ENCODE results near the gene SULT2B1. TPM values are rescaled to one million over a fixed set of nuclear protein-coding genes. Genes with fewer than 3 reads are reported as not detected.

The SULT2B1 gene
- total RNA-seq, 1 donor from 2014 or later, result 0.74 TPM

GRCh38 chr19:48603001-48603400 is 51.0 kb downstream of the SULT2B1 start:
- no peak for DNase-seq (ENCODE audit: low spot score in 2 of 2, unreplicated experiment in 2 of 2)
- Mint-ChIP-seq H3K4me1 (no peaks in the 10 kb centered on the region), H3K4me3 (no peak overlapping the region), H3K36me3 (no peaks in the 10 kb centered on the region), H3K27ac (no peak overlapping the region), H3K9me3 (no peaks in the 10 kb centered on the region), H3K27me3 (ENCODE audit: low read depth) (no peaks in the 10 kb centered on the region)
- no peak for TF ChIP-seq CTCF (IDR thresholded peaks at IDR 0.05; ENCODE audit: unreplicated experiment)

GRCh38 chr19:48603449-48603848 is 51.5 kb downstream of the SULT2B1 start:
- Mint-ChIP-seq H3K27me3 (ENCODE audit: low read depth) (no peaks in the 10 kb centered on the region), H3K9me3 (no peaks in the 10 kb centered on the region), H3K27ac (no peak overlapping the region), H3K4me1 (no peaks in the 10 kb centered on the region), H3K4me3 (no peak overlapping the region), H3K36me3 (no peaks in the 10 kb centered on the region)
- no peak for DNase-seq (ENCODE audit: low spot score in 2 of 2, unreplicated experiment in 2 of 2)
- no peak for TF ChIP-seq CTCF (IDR thresholded peaks at IDR 0.05; ENCODE audit: unreplicated experiment)

- no peak overlapping the region for H3K4me3 Mint-ChIP-seq
- no peaks in the 10 kb centered on the region for H3K36me3 Mint-ChIP-seq
- no peaks in the 10 kb centered on the region for H3K9me3 Mint-ChIP-seq
- no peak for TF ChIP-seq CTCF (IDR thresholded peaks at IDR 0.05; ENCODE audit: unreplicated experiment)
- H3K27ac Mint-ChIP-seq, result no peak overlapping the region
- H3K27me3 Mint-ChIP-seq (ENCODE audit: low read depth), result no peaks in the 10 kb centered on the region
- no peak for DNase-seq (ENCODE audit: low spot score in 2 of 2, unreplicated experiment in 2 of 2)
- H3K4me1 Mint-ChIP-seq, result no peaks in the 10 kb centered on the region
Observed at GRCh38 chr19:48603850-48604249, 51.9 kb downstream of the SULT2B1 start.

DNA sequence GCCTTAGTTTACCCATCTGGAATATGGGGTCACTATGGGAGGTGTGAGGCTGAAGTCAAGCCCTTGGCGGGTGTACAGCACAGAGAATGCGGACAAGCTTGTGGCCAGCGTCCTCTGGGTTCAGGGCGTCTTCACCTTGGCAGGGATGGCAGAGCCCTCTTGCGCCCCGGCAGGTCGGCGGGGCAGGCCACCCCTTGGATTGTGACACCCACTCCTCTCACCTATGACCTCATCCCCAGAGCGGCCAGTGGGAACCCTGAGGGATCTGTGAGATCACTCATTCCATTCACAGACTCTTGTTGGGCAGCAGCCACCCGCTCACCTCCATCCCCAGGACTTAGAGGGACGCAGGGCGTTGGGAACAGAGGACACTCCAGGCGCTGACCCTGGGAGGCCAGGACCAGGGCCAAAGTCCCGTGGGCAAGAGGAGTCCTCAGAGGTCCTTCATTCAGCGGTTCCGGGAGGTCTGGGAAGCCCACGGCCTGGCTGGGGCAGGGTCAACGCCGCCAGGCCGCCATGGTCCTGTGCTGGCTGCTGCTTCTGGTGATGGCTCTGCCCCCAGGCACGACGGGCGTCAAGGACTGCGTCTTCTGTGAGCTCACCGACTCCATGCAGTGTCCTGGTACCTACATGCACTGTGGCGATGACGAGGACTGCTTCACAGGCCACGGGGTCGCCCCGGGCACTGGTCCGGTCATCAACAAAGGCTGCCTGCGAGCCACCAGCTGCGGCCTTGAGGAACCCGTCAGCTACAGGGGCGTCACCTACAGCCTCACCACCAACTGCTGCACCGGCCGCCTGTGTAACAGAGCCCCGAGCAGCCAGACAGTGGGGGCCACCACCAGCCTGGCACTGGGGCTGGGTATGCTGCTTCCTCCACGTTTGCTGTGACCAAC is 54.7 kb downstream of the SULT2B1 start, which contains the start of gene SPACA4:
SPACA4 (plus strand) TSS at position 280 of the 896 bp plus-strand sequence; CDS start at position 517, 237 bp downstream.
- no peak for DNase-seq (ENCODE audit: low spot score in 2 of 2, unreplicated experiment in 2 of 2)
- Mint-ChIP-seq H3K4me3 (no peak within 1 kb of the TSS), H3K4me1 (no peaks in the 10 kb centered on the region), H3K27me3 (ENCODE audit: low read depth) (no peaks in the 10 kb centered on the region), H3K9me3 (no peaks in the 10 kb centered on the region), H3K36me3 (no peaks in the 10 kb centered on the region), H3K27ac (no peak within 1 kb of the TSS)
- TF ChIP-seq CTCF (IDR thresholded peaks at IDR 0.05; ENCODE audit: unreplicated experiment), result no peak

GRCh38 chr19:48607359-48607755 is 55.4 kb downstream of the SULT2B1 start:
- no peak for TF ChIP-seq CTCF (IDR thresholded peaks at IDR 0.05; ENCODE audit: unreplicated experiment)
- no peak overlapping the region for H3K27ac Mint-ChIP-seq
- no peak for DNase-seq (ENCODE audit: low spot score in 2 of 2, unreplicated experiment in 2 of 2)
- H3K36me3 Mint-ChIP-seq, result no peaks in the 10 kb centered on the region
- no peaks in the 10 kb centered on the region for H3K9me3 Mint-ChIP-seq
- no peak overlapping the region for H3K4me3 Mint-ChIP-seq
- no peaks in the 10 kb centered on the region for H3K27me3 Mint-ChIP-seq (ENCODE audit: low read depth)
- no peaks in the 10 kb centered on the region for H3K4me1 Mint-ChIP-seq
